Activated CD8-positive, alpha-beta T cell treated with anti-CD3 and anti-CD28 coated beads for 36 hours (primary cell): ENCODE results near the gene PGS1. TPM values are rescaled to one million over a fixed set of nuclear protein-coding genes. Genes with fewer than 3 reads are reported as not detected.
A peak's percentile ranks its signal among the peaks of the same experiment; 100 is the strongest.

Experiments used
- ATAC-seq: fragments of 200-7000 bp; cut with Tn5 transposase; one replicate; pipeline ENCODE4 v1.10.0; 2021; ENCODE audit warnings: mild to moderate bottlenecking, moderate library complexity
- CTCF ChIA-PET: fragments of 350-600 bp; sonication (Branson Sonifier 250); formaldehyde crosslinking; loops from one replicate; lab custom pipeline; 2021; ENCODE audit warnings: antibody characterized with exemption; lab: Charles Lee
- POLR2A ChIA-PET: fragments of 350-600 bp; sonication (Branson Sonifier 250); formaldehyde crosslinking; loops from one replicate; lab custom pipeline; 2021; ENCODE audit warnings: antibody characterized with exemption; lab: Charles Lee
- DNase-seq: peaks from one replicate; pipeline ENCODE4 v3.0.0-alpha.2; 2020
- H3K27ac Mint-ChIP-seq: one replicate; pipeline ENCODE4 v1.8.0; 2021; ENCODE audit warnings: mild to moderate bottlenecking, mixed read lengths
- H3K27me3 Mint-ChIP-seq: one replicate; pipeline ENCODE4 v1.8.0; 2021; ENCODE audit warnings: mixed read lengths
- H3K36me3 Mint-ChIP-seq: one replicate; pipeline ENCODE4 v1.8.0; 2021; ENCODE audit warnings: low read depth, mixed read lengths
- H3K4me1 Mint-ChIP-seq: one replicate; pipeline ENCODE4 v1.8.0; 2021; ENCODE audit warnings: low read depth, mixed read lengths
- H3K4me3 Mint-ChIP-seq: one replicate; pipeline ENCODE4 v1.8.0; 2021; ENCODE audit warnings: mild to moderate bottlenecking, moderate library complexity, mixed read lengths
- H3K9me3 Mint-ChIP-seq: one replicate; pipeline ENCODE4 v1.8.0; 2021; ENCODE audit warnings: mixed read lengths
- CTCF ChIP-seq: fragments of 200-600 bp; IDR thresholded peaks from one replicate; pipeline ENCODE4 v1.8.0; 2022; ENCODE audit warnings: antibody characterized with exemption, mild to moderate bottlenecking
- intact Hi-C: fragments of 100-400 bp; cut with micrococcal nuclease; formaldehyde crosslinking; loops from one replicate; pipeline ENCODE4 v1.10.0; 2022
- total RNA-seq, 2 experiments: library from RNA; stranded (reverse); gene quantifications; one replicate each; pipeline ENCODE4 v1.2.3, GENCODE V29; 2021

Gene PGS1
- total RNA-seq, 2 experiments from 2014 or later, result 42.1 to 43.3 TPM

- Mint-ChIP-seq H3K27me3 (no peaks in the 10 kb centered on the region), H3K36me3 (peaks cover 62% of the 10 kb centered on the region), H3K4me3 (peak overlapping the region; percentile 60), H3K4me1 (peaks cover 86% of the 10 kb centered on the region), H3K9me3 (no peaks in the 10 kb centered on the region), H3K27ac (peak overlapping the region; percentile 99)
- TF ChIP-seq CTCF, result no peak
- POLR2A ChIA-PET, result interaction anchor here (1.0 to 1.6 kb wide), 4 partner anchors 30 to 253 kb away, joined by 3 to 6 read pairs (median 4); partner anchors contain the start of gene TMC8
- DNase-seq, result peak; percentile 78
- peak; percentile 38 for ATAC-seq
- CTCF ChIA-PET, result interaction anchor here (0.7 to 2.1 kb wide), 5 partner anchors 19 to 38 kb away, joined by 3 to 23 read pairs (median 6); no protein-coding TSS in a partner anchor
- intact Hi-C loops, result no loop called here
Measured at GRCh38 chr17:78383725-78384471, 5.4 kb downstream of the PGS1 start.

GRCh38 chr17:78384479-78385175, 6.2 kb downstream of the PGS1 start:
- TF ChIP-seq CTCF, result no peak

GRCh38 chr17:78387977-78388941, 9.8 kb downstream of the PGS1 start:
- Mint-ChIP-seq H3K4me3 (peak overlapping the region; percentile 35), H3K4me1 (peaks cover 70% of the 10 kb centered on the region), H3K27me3 (no peaks in the 10 kb centered on the region), H3K9me3 (no peaks in the 10 kb centered on the region), H3K27ac (peak overlapping the region; percentile 99), H3K36me3 (peaks cover 47% of the 10 kb centered on the region)
- POLR2A ChIA-PET, result interaction anchor here (0.7 to 1.5 kb wide), 5 partner anchors 9 to 31 kb away, joined by 3 to 8 read pairs (median 3); partner anchors contain the start of gene PGS1
- CTCF ChIA-PET, result interaction anchor here (1.0 to 1.3 kb wide), 2 partner anchors 24 to 137 kb away, joined by 3 to 5 read pairs; no protein-coding TSS in a partner anchor
- intact Hi-C loops, result no loop called here
- DNase-seq (no peak), ATAC-seq (no peak)
- no peak for TF ChIP-seq CTCF

More at GRCh38 chr17:78384479-78385175, 6.2 kb downstream of the PGS1 start:
- DNase-seq (no peak), ATAC-seq (no peak)
- intact Hi-C loops, result no loop called here
- peaks cover 83% of the 10 kb centered on the region for H3K4me1 Mint-ChIP-seq
- peaks cover 58% of the 10 kb centered on the region for H3K36me3 Mint-ChIP-seq
- CTCF ChIA-PET, result interaction anchor here (0.7 to 2.1 kb wide), 4 partner anchors 22 to 37 kb away, joined by 3 to 23 read pairs (median 8); no protein-coding TSS in a partner anchor
- H3K4me3 Mint-ChIP-seq, result peak overlapping the region; percentile 60
- no peaks in the 10 kb centered on the region for H3K9me3 Mint-ChIP-seq
- peak overlapping the region; percentile 99 for H3K27ac Mint-ChIP-seq
- no peaks in the 10 kb centered on the region for H3K27me3 Mint-ChIP-seq
- POLR2A ChIA-PET, result interaction anchor here (1.0 to 1.6 kb wide), 5 partner anchors 30 to 254 kb away, joined by 3 to 6 read pairs (median 3); partner anchors contain the start of gene TMC8

- H3K27ac Mint-ChIP-seq, result peak overlapping the region; percentile 66
- DNase-seq (peak; percentile 30), ATAC-seq (no peak)
- intact Hi-C loops, result no loop called here
- H3K27me3 Mint-ChIP-seq, result no peaks in the 10 kb centered on the region
- peaks cover 50% of the 10 kb centered on the region for H3K4me1 Mint-ChIP-seq
- no peak overlapping the region for H3K4me3 Mint-ChIP-seq
- TF ChIP-seq CTCF, result no peak
- peaks cover 51% of the 10 kb centered on the region for H3K36me3 Mint-ChIP-seq
- ChIA-PET POLR2A (interaction anchor here (0.6 to 2.7 kb wide), 6 partner anchors 8 to 89 kb away, joined by 3 to 10 read pairs (median 4); no protein-coding TSS in a partner anchor), CTCF (interaction anchor here (0.7 to 3.0 kb wide), 6 partner anchors 13 to 32 kb away, joined by 3 to 17 read pairs (median 4); no protein-coding TSS in a partner anchor)
- H3K9me3 Mint-ChIP-seq, result no peaks in the 10 kb centered on the region
Measured at GRCh38 chr17:78390241-78391050, 12.0 kb downstream of the PGS1 start.
